Medulla oblongata (tissue), 1 donor: ENCODE results near the gene EPN3.
A peak's percentile ranks its signal among the peaks of the same experiment; 100 is the strongest.

Experiments
- DNase-seq: peaks from one replicate; pipeline ENCODE4 v3.0.0-alpha.2; 2015; ENCODE audit errors: extremely low spot score

Gene EPN3

GRCh38 chr17:50511058-50511457 lies 21.5 kb upstream of the EPN3 start:
- no peak for DNase-seq

- no peak for DNase-seq
Observed at GRCh38 chr17:50513495-50513894, 19.0 kb upstream of the EPN3 start.

- DNase-seq = no peak
Observed at GRCh38 chr17:50514388-50514787, 18.1 kb upstream of the EPN3 start.

GRCh38 chr17:50514936-50515702 lies 17.4 kb upstream of the EPN3 start:
- DNase-seq = peak; percentile 11

GRCh38 chr17:50517011-50517410 lies 15.5 kb upstream of the EPN3 start:
- no peak for DNase-seq

- DNase-seq = no peak
Observed at GRCh38 chr17:50517504-50518383, 14.8 kb upstream of the EPN3 start.

- no peak for DNase-seq
Observed at GRCh38 chr17:50518384-50519023, 14.0 kb upstream of the EPN3 start.

- DNase-seq = no peak
Observed at GRCh38 chr17:50519141-50519834, 13.2 kb upstream of the EPN3 start.

GRCh38 chr17:50520483-50520882 lies 12.1 kb upstream of the EPN3 start:
- no peak for DNase-seq

- DNase-seq = no peak
Observed at GRCh38 chr17:50521514-50521913, 11.0 kb upstream of the EPN3 start.

- no peak for DNase-seq
Observed at GRCh38 chr17:50522766-50523165, 9.8 kb upstream of the EPN3 start.

GRCh38 chr17:50523208-50523607 lies 9.3 kb upstream of the EPN3 start:
- no peak for DNase-seq

GRCh38 chr17:50524838-50525237 lies 7.7 kb upstream of the EPN3 start:
- DNase-seq = no peak

GRCh38 chr17:50527155-50527762 lies 5.3 kb upstream of the EPN3 start:
- no peak for DNase-seq

- DNase-seq = no peak
Observed at GRCh38 chr17:50527949-50528474, 4.5 kb upstream of the EPN3 start.

GRCh38 chr17:50529849-50530248 lies 2.7 kb upstream of the EPN3 start:
- DNase-seq = no peak

GRCh38 chr17:50531428-50532025 lies 1.0 kb upstream of the EPN3 start:
- no peak for DNase-seq

GRCh38 chr17:50533185-50533584 lies 650 bp downstream of the EPN3 start:
- DNase-seq = no peak

- no peak for DNase-seq
Observed at GRCh38 chr17:50533720-50534148, 1.2 kb downstream of the EPN3 start.

GRCh38 chr17:50534222-50534978 lies 1.9 kb downstream of the EPN3 start:
- DNase-seq = no peak
